Esophagus (tissue), 2 donors: ENCODE data around the gene APH1B. TPM values are rescaled to one million over a fixed set of nuclear protein-coding genes. Genes with fewer than 3 reads are reported as not detected.

Experiments
- H3K27ac ChIP-seq, 2 donors: one replicate each; pipeline ENCODE4 v1.5.1; 2013; ENCODE audit warnings: low read depth in 2 of 2, mild to moderate bottlenecking in 2 of 2, inconsistent platforms in 1 of 2, low read length in 1 of 2, moderate library complexity in 1 of 2
- H3K27me3 ChIP-seq, 2 donors: one replicate each; pipeline ENCODE4 v1.6.1; 2013; ENCODE audit warnings: low read length in 2 of 2, control low read depth in 1 of 2, mild to moderate bottlenecking in 1 of 2; ENCODE audit not compliant: insufficient read depth in 2 of 2, control insufficient read depth in 1 of 2
- H3K36me3 ChIP-seq, 2 donors: one replicate each; pipeline ENCODE4 v1.6.1; 2013; ENCODE audit warnings: low read length in 1 of 2; ENCODE audit not compliant: control insufficient read depth in 2 of 2, insufficient read depth in 2 of 2
- H3K4me1 ChIP-seq, 2 donors: one replicate each; pipeline ENCODE4 v1.6.1; 2013; ENCODE audit warnings: low read length in 1 of 2; ENCODE audit not compliant: control insufficient read depth in 2 of 2, insufficient read depth in 2 of 2
- H3K4me3 ChIP-seq, 2 donors: one replicate each; pipeline ENCODE4 v1.5.1; 2013; ENCODE audit warnings: low read length in 2 of 2, mild to moderate bottlenecking in 2 of 2, low read depth in 1 of 2, moderate library complexity in 1 of 2
- H3K9me3 ChIP-seq, 2 donors: one replicate each; pipeline ENCODE4 v1.6.1; 2013; ENCODE audit warnings: mild to moderate bottlenecking in 2 of 2, low read depth in 1 of 2, low read length in 1 of 2, moderate library complexity in 1 of 2; ENCODE audit not compliant: control insufficient read depth in 2 of 2, insufficient read depth in 1 of 2
- WGBS, 2 donors: extraction: QIAGEN DNeasy Blood & Tissue Kit; methylation state at CpG; one replicate each; pipeline ENCODE4 v1.1.7; 2013; 5-methylcytosine and 5-hydroxymethylcytosine counted together
- polyA plus RNA-seq, 2 donors: library from polyadenylated mRNA; stranded (reverse); fragments of 200-250 nt; gene quantifications; one replicate each; pipeline ENCODE4 v1.2.3, GENCODE V29; 2013
- donor health status: healthy with polysubstance abuse.
- donor health status: Bipolar disorder and iron deficiency.

Gene APH1B
- polyA plus RNA-seq, 2 donors, result 1.6 to 2.0 TPM

- Histone ChIP-seq H3K9me3 (no peaks in the 10 kb centered on the region), H3K36me3 (peaks cover 2 to 8% of the 10 kb centered on the region in 2 donors), H3K27me3 (no peaks in the 10 kb centered on the region), H3K4me3 (no peak overlapping the region), H3K4me1 (no peaks in the 10 kb centered on the region), H3K27ac (no peak overlapping the region)
Measured at GRCh38 chr15:63261311-63261710, 16.1 kb upstream of the APH1B start.

GRCh38 chr15:63263519-63263918 is 13.9 kb upstream of the APH1B start:
- Histone ChIP-seq H3K4me3 (no peak overlapping the region), H3K4me1 (no peaks in the 10 kb centered on the region), H3K27ac (no peak overlapping the region), H3K9me3 (no peaks in the 10 kb centered on the region), H3K36me3 (peaks cover 2 to 6% of the 10 kb centered on the region in 2 donors), H3K27me3 (no peaks in the 10 kb centered on the region)
- 83 to 94% methylated on average over 6 of the region's 6 CpGs for WGBS, 2 donors

- no peaks in the 10 kb centered on the region for H3K27me3 ChIP-seq
- H3K27ac ChIP-seq, result no peak overlapping the region
- WGBS, 2 donors, result 55 to 74% methylated on average over 1 of the region's 1 CpG
- H3K4me1 ChIP-seq, result no peaks in the 10 kb centered on the region
- H3K36me3 ChIP-seq, result peaks cover 2 to 5% of the 10 kb centered on the region in 2 donors
- no peak overlapping the region for H3K4me3 ChIP-seq
- H3K9me3 ChIP-seq, result no peaks in the 10 kb centered on the region
Measured at GRCh38 chr15:63264688-63265293, 12.6 kb upstream of the APH1B start.

DNA sequence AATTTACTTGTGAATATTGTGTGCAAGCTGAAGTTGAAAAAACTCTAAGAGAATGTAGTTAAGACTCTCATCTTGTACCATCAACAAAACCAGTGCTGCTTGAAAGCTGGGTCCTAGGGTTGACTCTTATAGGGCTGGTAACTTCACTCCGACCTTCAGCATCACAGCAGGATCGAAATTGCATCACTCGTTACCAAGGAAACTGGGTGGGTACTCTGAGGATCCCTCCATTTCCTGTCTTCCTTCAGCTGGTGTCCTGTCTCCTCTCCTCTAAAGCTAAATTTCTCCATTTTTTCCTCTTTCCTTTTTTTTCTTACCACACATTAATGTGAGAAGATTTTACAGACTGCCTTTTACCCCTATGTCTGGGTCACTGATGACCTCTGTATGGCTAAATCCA is 3.0 kb upstream of the APH1B start:
- Histone ChIP-seq H3K4me1 (no peaks in the 10 kb centered on the region), H3K27ac (peak overlapping the region in 1 of 2 donors; percentile 3), H3K27me3 (no peaks in the 10 kb centered on the region), H3K4me3 (no peak overlapping the region), H3K36me3 (no peaks in the 10 kb centered on the region), H3K9me3 (no peaks in the 10 kb centered on the region)
- WGBS, 2 donors, result 86 to 87% methylated on average over 3 of the region's 3 CpGs

- H3K36me3 ChIP-seq, result no peaks in the 10 kb centered on the region
- H3K4me3 ChIP-seq, result peak overlapping the region; percentile 53 to 64
- 18 to 21% methylated on average over 11 of the region's 11 CpGs for WGBS, 2 donors
- H3K27me3 ChIP-seq, result no peaks in the 10 kb centered on the region
- H3K4me1 ChIP-seq, result no peaks in the 10 kb centered on the region
- H3K27ac ChIP-seq, result peak overlapping the region in 1 of 2 donors; percentile 31
- H3K9me3 ChIP-seq, result no peaks in the 10 kb centered on the region
Measured at GRCh38 chr15:63276342-63277037, 915 bp upstream of the APH1B start.

DNA sequence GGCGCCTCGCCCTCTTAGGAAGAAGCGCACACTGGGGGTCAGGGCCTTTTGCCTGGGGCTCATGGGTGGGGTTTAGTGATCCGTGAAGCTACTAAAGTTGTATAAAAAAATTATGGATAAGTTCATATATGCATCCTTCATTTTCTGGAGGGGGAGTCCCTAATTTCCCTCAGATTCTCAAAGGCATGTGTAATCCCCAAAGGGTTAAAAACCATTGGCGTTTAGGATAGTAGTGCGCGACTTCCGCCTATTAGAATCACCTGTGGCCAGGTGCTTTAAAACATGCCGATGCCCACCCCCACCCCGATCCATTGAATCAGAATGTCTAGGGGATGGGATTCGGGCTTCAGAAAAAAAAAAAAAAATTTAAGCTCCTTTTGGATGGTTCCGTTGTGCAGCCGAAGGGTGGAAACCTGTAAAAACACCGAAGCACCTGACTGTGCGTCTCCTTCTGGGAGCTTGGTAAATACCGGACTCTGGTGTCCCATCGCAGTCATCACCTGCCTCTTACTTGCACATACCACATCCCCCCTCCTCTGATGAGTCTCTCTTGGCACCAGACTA is 570 bp downstream of the APH1B start:
- H3K4me3 ChIP-seq, result peak overlapping the region; percentile 64 to 73
- no peaks in the 10 kb centered on the region for H3K9me3 ChIP-seq
- no peaks in the 10 kb centered on the region for H3K27me3 ChIP-seq
- H3K27ac ChIP-seq, result peak overlapping the region; percentile 78 to 81
- 7 to 11% methylated on average over 17 of the region's 17 CpGs for WGBS, 2 donors
- no peaks in the 10 kb centered on the region for H3K36me3 ChIP-seq
- no peaks in the 10 kb centered on the region for H3K4me1 ChIP-seq

GRCh38 chr15:63283126-63283525 is 5.7 kb downstream of the APH1B start:
- WGBS, 2 donors, result 80 to 85% methylated on average over 9 of the region's 9 CpGs
- no peak overlapping the region for H3K4me3 ChIP-seq
- H3K27ac ChIP-seq, result no peak overlapping the region
- H3K27me3 ChIP-seq, result no peaks in the 10 kb centered on the region
- no peaks in the 10 kb centered on the region for H3K36me3 ChIP-seq
- no peaks in the 10 kb centered on the region for H3K9me3 ChIP-seq
- no peaks in the 10 kb centered on the region for H3K4me1 ChIP-seq

DNA sequence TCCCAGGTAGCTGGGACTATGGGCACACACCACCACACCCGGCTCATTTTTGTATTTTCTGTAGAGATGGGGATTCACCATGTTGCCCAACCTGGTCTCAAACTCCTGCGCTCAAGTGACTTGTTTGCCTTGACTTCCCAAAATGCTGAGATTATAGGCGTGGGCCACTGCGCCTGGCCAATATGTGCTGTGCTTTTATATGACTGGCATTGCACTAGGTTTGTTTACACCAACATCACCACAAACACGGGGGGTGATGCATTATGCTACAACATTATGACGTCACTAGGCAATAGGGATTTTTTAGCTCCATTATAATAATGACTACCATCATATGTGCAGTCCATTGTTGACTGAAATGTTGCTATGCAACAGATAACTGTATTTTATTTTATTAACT is 6.9 kb downstream of the APH1B start:
- no peaks in the 10 kb centered on the region for H3K36me3 ChIP-seq
- no peak overlapping the region for H3K27ac ChIP-seq
- 91 to 93% methylated on average over 6 of the region's 6 CpGs for WGBS, 2 donors
- no peak overlapping the region for H3K4me3 ChIP-seq
- no peaks in the 10 kb centered on the region for H3K27me3 ChIP-seq
- H3K9me3 ChIP-seq, result no peaks in the 10 kb centered on the region
- no peaks in the 10 kb centered on the region for H3K4me1 ChIP-seq

DNA sequence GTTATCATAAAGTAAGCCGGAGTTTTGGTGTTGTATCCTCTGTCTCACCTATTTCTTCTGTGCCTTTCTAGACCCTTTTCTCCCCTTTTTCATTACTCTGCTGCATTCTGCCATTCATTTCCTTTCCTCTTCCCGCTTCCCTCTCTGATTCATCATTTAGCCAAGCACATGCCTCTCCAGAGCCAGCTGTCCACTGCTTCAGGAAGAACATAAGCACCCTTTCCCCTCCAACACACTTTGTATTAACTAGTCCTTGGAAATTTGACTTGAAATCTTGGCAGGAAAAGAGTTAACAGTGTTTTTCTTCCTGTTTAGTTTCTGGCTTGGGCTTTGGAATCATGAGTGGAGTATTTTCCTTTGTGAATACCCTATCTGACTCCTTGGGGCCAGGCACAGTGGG is 9.7 kb downstream of the APH1B start:
- no peak overlapping the region for H3K27ac ChIP-seq
- H3K9me3 ChIP-seq, result no peaks in the 10 kb centered on the region
- H3K36me3 ChIP-seq, result no peaks in the 10 kb centered on the region
- no peaks in the 10 kb centered on the region for H3K4me1 ChIP-seq
- no peaks in the 10 kb centered on the region for H3K27me3 ChIP-seq
- WGBS, 2 donors, result 83 to 94% methylated on average over 2 of the region's 2 CpGs
- no peak overlapping the region for H3K4me3 ChIP-seq

GRCh38 chr15:63288342-63288741 is 10.9 kb downstream of the APH1B start:
- WGBS, 2 donors, result 63 to 82% methylated on average over 1 of the region's 1 CpG
- no peaks in the 10 kb centered on the region for H3K4me1 ChIP-seq
- no peaks in the 10 kb centered on the region for H3K9me3 ChIP-seq
- no peaks in the 10 kb centered on the region for H3K36me3 ChIP-seq
- H3K4me3 ChIP-seq, result no peak overlapping the region
- H3K27ac ChIP-seq, result no peak overlapping the region
- H3K27me3 ChIP-seq, result no peaks in the 10 kb centered on the region
